HCT116 (cell line): ENCODE measurements around the gene DHX34. TPM values are rescaled to one million over a fixed set of nuclear protein-coding genes. Genes with fewer than 3 reads are reported as not detected.

Experiments
- ATAC-seq: fragments of 200-7000 bp; cut with Tn5 transposase; 2 replicates; pipeline ENCODE4 v1.9.1; 2020; ENCODE audit warnings: mild to moderate bottlenecking, moderate library complexity
- BruUV-seq: library from RNA; stranded (reverse); fragments of 400-500 nt; replicated peaks from 2 replicates; lab custom pipeline; 2021; lab: Mats Ljungman, UMichigan
- CTCF ChIA-PET: fragments of 300-600 bp; sonication (Branson Sonifier 250); formaldehyde crosslinking; loops from one replicate; lab custom pipeline; 2021; ENCODE audit warnings: antibody characterized with exemption; lab: Charles Lee
- POLR2A ChIA-PET: fragments of 300-600, 350-600 bp; sonication (Branson Sonifier 250); formaldehyde crosslinking; loops from one replicate; lab custom pipeline; 2021; ENCODE audit warnings: antibody characterized with exemption; lab: Charles Lee
- RAD21 ChIA-PET, 2 experiments: fragments of 300-600 bp; sonication (Branson Sonifier 250); formaldehyde crosslinking; loops; one replicate each; lab custom pipeline; 2023; ENCODE audit warnings: low total read pairs in 2 of 2; ENCODE audit not compliant: uncharacterized antibody in 2 of 2, unreplicated experiment in 2 of 2, low non-redundant PET in 1 of 2; lab: Charles Lee
- DNase-seq: peaks from one replicate; pipeline ENCODE4 v3.0.0-alpha.2; 2010; ENCODE audit warnings: low read depth, low spot score
- H2AFZ ChIP-seq: fragments of 200-600 bp; shearing (Covaris generic), sonication (generic); 2 replicates; pipeline ENCODE4 v1.6.1; 2017; ENCODE audit warnings: low read depth, mixed run types, mixed read lengths, antibody characterized with exemption, low read length; ENCODE audit not compliant: poor library complexity, severe bottlenecking
- H3K27ac ChIP-seq: 2 replicates; pipeline ENCODE4 v1.5.1; 2012; ENCODE audit warnings: low read depth, low read length
- H3K27me3 ChIP-seq: fragments of 200-600 bp; sonication (generic); 2 replicates; pipeline ENCODE4 v1.6.1; 2016; ENCODE audit warnings: mixed run types, low read length, mixed read lengths; ENCODE audit not compliant: insufficient read depth
- H3K36me3 ChIP-seq, 2 experiments: fragments of 200-500 bp in 1 of 2; fragments of 200-600 bp in 1 of 2; sonication (Bioruptor generic) in 1 of 2; sonication (generic) in 1 of 2; 2 replicates each; pipeline versions ENCODE4 v1.5.1 to v1.6.1; 2014 to 2016; ENCODE audit warnings: low read length in 2 of 2, inconsistent platforms in 1 of 2, mixed read lengths in 1 of 2, mixed run types in 1 of 2; ENCODE audit not compliant: insufficient read depth in 2 of 2, control insufficient read depth in 1 of 2
- H3K4me1 ChIP-seq, 2 experiments: fragments of 200-600 bp in 1 of 2; sonication (generic) in 1 of 2; 2 replicates each; pipeline versions ENCODE4 v1.5.1 to v1.6.1; 2012 to 2017; ENCODE audit warnings: low read length in 2 of 2, inconsistent platforms in 1 of 2, mild to moderate bottlenecking in 1 of 2, mixed read lengths in 1 of 2, mixed run types in 1 of 2, moderate library complexity in 1 of 2; ENCODE audit not compliant: insufficient read depth in 2 of 2, control insufficient read depth in 1 of 2
- H3K4me2 ChIP-seq: fragments of 200-600 bp; sonication (generic); 2 replicates; pipeline ENCODE4 v1.6.1; 2017; ENCODE audit warnings: mixed run types, low read length, mixed read lengths
- H3K4me3 ChIP-seq, 2 experiments: fragments of 200-600 bp in 1 of 2; sonication (generic) in 1 of 2; replicated peaks in 1 of 2; 2 replicates each; pipeline ENCODE4 v1.5.1; 2011 to 2016; ENCODE audit warnings: low read length in 2 of 2, control low read depth in 1 of 2, low read depth in 1 of 2, mild to moderate bottlenecking in 1 of 2, mixed read lengths in 1 of 2, mixed run types in 1 of 2
- H3K79me2 ChIP-seq: fragments of 200-600 bp; sonication (generic); 2 replicates; pipeline ENCODE4 v1.6.1; 2017; ENCODE audit warnings: mild to moderate bottlenecking, mixed run types, low read length, moderate library complexity, mixed read lengths; ENCODE audit not compliant: insufficient read depth
- H3K9ac ChIP-seq: fragments of 200-600 bp; sonication (generic); 2 replicates; pipeline ENCODE4 v1.6.1; 2016; ENCODE audit warnings: low read length, mixed read lengths
- H3K9me2 ChIP-seq: fragments of 200-600 bp; sonication (generic), shearing (Covaris generic); 2 replicates; pipeline ENCODE4 v1.6.1; 2017; ENCODE audit warnings: mixed run types, mild to moderate bottlenecking, moderate library complexity; ENCODE audit not compliant: insufficient read depth
- H3K9me3 ChIP-seq, 2 experiments: fragments of 200-500 bp in 1 of 2; fragments of 200-600 bp in 1 of 2; sonication (Bioruptor generic) in 1 of 2; sonication (generic) in 1 of 2; 2 replicates each; pipeline ENCODE4 v1.6.1; 2014 to 2017; ENCODE audit warnings: low read length in 2 of 2, mixed read lengths in 2 of 2, inconsistent platforms in 1 of 2, low read depth in 1 of 2, mild to moderate bottlenecking in 1 of 2, mixed run types in 1 of 2, moderate library complexity in 1 of 2; ENCODE audit not compliant: control insufficient read depth in 1 of 2, insufficient read depth in 1 of 2
- H4K20me1 ChIP-seq: fragments of 200-600 bp; sonication (generic), shearing (Covaris generic); 2 replicates; pipeline ENCODE4 v1.6.1; 2017; ENCODE audit warnings: mixed run types, mild to moderate bottlenecking, moderate library complexity; ENCODE audit not compliant: insufficient read depth
- CBX3 ChIP-seq: IDR thresholded peaks from 2 replicates; pipeline ENCODE4 v1.6.1; 2012; ENCODE audit warnings: low read depth
- EGR1 ChIP-seq: IDR thresholded peaks from 2 replicates; pipeline ENCODE4 v1.6.1; 2012; ENCODE audit warnings: low read depth
- ELF1 ChIP-seq: IDR thresholded peaks from 2 replicates; pipeline ENCODE4 v1.6.1; 2012; ENCODE audit warnings: low read depth, borderline replicate concordance
- EZH2 ChIP-seq: fragments of 200-600 bp; sonication (generic); IDR thresholded peaks from 2 replicates; pipeline ENCODE4 v1.6.1; 2017; ENCODE audit warnings: antibody characterized with exemption, mixed run types
- EZH2phosphoT487 ChIP-seq: fragments of 200-600 bp; IDR thresholded peaks from 2 replicates; pipeline ENCODE4 v1.6.1; 2018; ENCODE audit warnings: antibody characterized with exemption, borderline replicate concordance
- FOSL1 ChIP-seq: IDR thresholded peaks from 2 replicates; pipeline ENCODE4 v1.6.1; 2012; ENCODE audit warnings: low read depth
- JUND ChIP-seq: IDR thresholded peaks from 2 replicates; pipeline ENCODE4 v1.6.1; 2012
- POLR2AphosphoS5 ChIP-seq: IDR thresholded peaks from 2 replicates; pipeline ENCODE4 v1.6.1; 2011; ENCODE audit warnings: mild to moderate bottlenecking, low read depth, low read length, moderate library complexity
- RAD21 ChIP-seq: IDR thresholded peaks from 2 replicates; pipeline ENCODE4 v1.6.1; 2012; ENCODE audit warnings: low read depth, mild to moderate bottlenecking
- SIN3A ChIP-seq: IDR thresholded peaks from 2 replicates; pipeline ENCODE4 v1.6.1; 2012; ENCODE audit warnings: low read depth
- SP1 ChIP-seq: IDR thresholded peaks from 2 replicates; pipeline ENCODE4 v1.6.1; 2012; ENCODE audit warnings: low read depth
- TCF7L2 ChIP-seq: IDR thresholded peaks from 2 replicates; pipeline ENCODE4 v1.7.0; 2011; ENCODE audit warnings: borderline replicate concordance, inconsistent platforms; ENCODE audit not compliant: insufficient read depth, insufficient read length; ENCODE audit errors: extremely low read depth
- ZFX ChIP-seq: fragments of 450-650 bp; IDR thresholded peaks from 2 replicates; pipeline ENCODE4 v1.6.1; 2017
- ZNF274 ChIP-seq: fragments of 200-500 bp; sonication (Bioruptor generic); IDR thresholded peaks from 2 replicates; pipeline ENCODE4 v1.6.1; 2014; ENCODE audit warnings: mild to moderate bottlenecking, low read depth, low read length, inconsistent platforms
- intact Hi-C: fragments of 100-400 bp; cut with micrococcal nuclease; formaldehyde crosslinking; loops from 2 replicates; pipeline ENCODE4 v1.10.0; 2022
- total RNA-seq: library from RNA; stranded (reverse); gene quantifications from one replicate; pipeline ENCODE4 v1.2.1, GENCODE V29; 2021; ENCODE audit not compliant: unreplicated experiment
- TF ChIP-seq, protein P1 (sequence below): IDR thresholded peaks from 2 replicates; pipeline ENCODE4 v1.6.1; 2012
- TF ChIP-seq, protein P2 (sequence below): IDR thresholded peaks from 2 replicates; pipeline ENCODE4 v1.6.1; 2011; ENCODE audit warnings: mild to moderate bottlenecking, low read length, moderate library complexity; ENCODE audit not compliant: insufficient replicate concordance; ENCODE audit errors: extremely low read depth
- TF ChIP-seq, protein P3 (sequence below): IDR thresholded peaks from 2 replicates; pipeline ENCODE4 v1.6.1; 2012; ENCODE audit warnings: low read depth
- TF ChIP-seq, protein P4 (sequence below), 3 experiments: fragments of 200-600 bp in 1 of 3; sonication (generic) in 1 of 3; IDR thresholded peaks in 2 of 3; conservative IDR thresholded peaks in 1 of 3; 2 replicates each; pipeline ENCODE4 v1.5.1; 2012 to 2017; ENCODE audit warnings: low read depth in 2 of 3, low read length in 2 of 3, antibody characterized with exemption in 1 of 3, borderline replicate concordance in 1 of 3, control low read depth in 1 of 3, mild to moderate bottlenecking in 1 of 3, mixed read lengths in 1 of 3, mixed run types in 1 of 3, moderate library complexity in 1 of 3; ENCODE audit not compliant: insufficient read depth in 1 of 3
- TF ChIP-seq, protein P5 (sequence below): IDR thresholded peaks from 2 replicates; pipeline ENCODE4 v1.6.1; 2012

The DHX34 gene
- total RNA-seq, 1 experiment from 2014 or later: 30.5 TPM

DNA sequence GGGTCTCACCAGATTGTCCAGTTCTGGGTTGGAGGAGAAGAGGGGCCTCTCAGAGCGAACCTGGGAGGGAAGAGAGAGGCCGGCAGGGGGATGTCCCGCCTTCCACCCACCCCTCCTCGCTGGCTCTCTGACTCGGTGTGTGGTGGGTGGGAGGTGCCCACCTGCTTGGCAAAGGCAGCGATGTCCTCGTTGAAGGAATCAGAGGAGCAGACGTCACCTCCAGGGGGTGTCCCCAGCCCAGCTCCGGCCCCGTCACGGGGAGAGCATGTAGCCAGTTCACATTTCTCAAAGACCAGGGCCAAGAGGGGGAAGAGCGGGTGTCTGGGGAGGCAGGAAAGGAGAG, 67.5 kb downstream of the DHX34 start:
- no peak overlapping the region for H3K4me3 ChIP-seq
- no peaks in the 10 kb centered on the region for H3K9me3 ChIP-seq
- no peak for DNase-seq
- no peaks in the 10 kb centered on the region for H3K36me3 ChIP-seq
- no TSS peak for BruUV-seq
- no peak overlapping the region for H2AFZ ChIP-seq
- no peak overlapping the region for H3K9ac ChIP-seq
- no peaks in the 10 kb centered on the region for H4K20me1 ChIP-seq
- RAD21 ChIA-PET: no interaction called here
- no peak overlapping the region for H3K27ac ChIP-seq
- peaks cover 13% of the 10 kb centered on the region; the same call in 1 of the 2 replicates for H3K27me3 ChIP-seq
- peaks cover 9 to 13% of the 10 kb centered on the region in 2 experiments; a peak in 3 of 4 replicates for H3K4me1 ChIP-seq
- no peak overlapping the region for H3K4me2 ChIP-seq
- CTCF ChIA-PET: no interaction called here
- intact Hi-C loops: no loop called here
- H3K79me2 ChIP-seq: no peaks in the 10 kb centered on the region
- TF ChIP-seq, protein P1, sequence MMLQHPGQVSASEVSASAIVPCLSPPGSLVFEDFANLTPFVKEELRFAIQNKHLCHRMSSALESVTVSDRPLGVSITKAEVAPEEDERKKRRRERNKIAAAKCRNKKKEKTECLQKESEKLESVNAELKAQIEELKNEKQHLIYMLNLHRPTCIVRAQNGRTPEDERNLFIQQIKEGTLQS: no peak
- no peak for TF ChIP-seq ZNF274
- no peak for TF ChIP-seq SP1
- TF ChIP-seq, protein P2, sequence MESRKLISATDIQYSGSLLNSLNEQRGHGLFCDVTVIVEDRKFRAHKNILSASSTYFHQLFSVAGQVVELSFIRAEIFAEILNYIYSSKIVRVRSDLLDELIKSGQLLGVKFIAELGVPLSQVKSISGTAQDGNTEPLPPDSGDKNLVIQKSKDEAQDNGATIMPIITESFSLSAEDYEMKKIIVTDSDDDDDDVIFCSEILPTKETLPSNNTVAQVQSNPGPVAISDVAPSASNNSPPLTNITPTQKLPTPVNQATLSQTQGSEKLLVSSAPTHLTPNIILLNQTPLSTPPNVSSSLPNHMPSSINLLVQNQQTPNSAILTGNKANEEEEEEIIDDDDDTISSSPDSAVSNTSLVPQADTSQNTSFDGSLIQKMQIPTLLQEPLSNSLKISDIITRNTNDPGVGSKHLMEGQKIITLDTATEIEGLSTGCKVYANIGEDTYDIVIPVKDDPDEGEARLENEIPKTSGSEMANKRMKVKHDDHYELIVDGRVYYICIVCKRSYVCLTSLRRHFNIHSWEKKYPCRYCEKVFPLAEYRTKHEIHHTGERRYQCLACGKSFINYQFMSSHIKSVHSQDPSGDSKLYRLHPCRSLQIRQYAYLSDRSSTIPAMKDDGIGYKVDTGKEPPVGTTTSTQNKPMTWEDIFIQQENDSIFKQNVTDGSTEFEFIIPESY: no peak
- no peak for TF ChIP-seq ZFX
- no peak for TF ChIP-seq TCF7L2
- TF ChIP-seq, protein P3, sequence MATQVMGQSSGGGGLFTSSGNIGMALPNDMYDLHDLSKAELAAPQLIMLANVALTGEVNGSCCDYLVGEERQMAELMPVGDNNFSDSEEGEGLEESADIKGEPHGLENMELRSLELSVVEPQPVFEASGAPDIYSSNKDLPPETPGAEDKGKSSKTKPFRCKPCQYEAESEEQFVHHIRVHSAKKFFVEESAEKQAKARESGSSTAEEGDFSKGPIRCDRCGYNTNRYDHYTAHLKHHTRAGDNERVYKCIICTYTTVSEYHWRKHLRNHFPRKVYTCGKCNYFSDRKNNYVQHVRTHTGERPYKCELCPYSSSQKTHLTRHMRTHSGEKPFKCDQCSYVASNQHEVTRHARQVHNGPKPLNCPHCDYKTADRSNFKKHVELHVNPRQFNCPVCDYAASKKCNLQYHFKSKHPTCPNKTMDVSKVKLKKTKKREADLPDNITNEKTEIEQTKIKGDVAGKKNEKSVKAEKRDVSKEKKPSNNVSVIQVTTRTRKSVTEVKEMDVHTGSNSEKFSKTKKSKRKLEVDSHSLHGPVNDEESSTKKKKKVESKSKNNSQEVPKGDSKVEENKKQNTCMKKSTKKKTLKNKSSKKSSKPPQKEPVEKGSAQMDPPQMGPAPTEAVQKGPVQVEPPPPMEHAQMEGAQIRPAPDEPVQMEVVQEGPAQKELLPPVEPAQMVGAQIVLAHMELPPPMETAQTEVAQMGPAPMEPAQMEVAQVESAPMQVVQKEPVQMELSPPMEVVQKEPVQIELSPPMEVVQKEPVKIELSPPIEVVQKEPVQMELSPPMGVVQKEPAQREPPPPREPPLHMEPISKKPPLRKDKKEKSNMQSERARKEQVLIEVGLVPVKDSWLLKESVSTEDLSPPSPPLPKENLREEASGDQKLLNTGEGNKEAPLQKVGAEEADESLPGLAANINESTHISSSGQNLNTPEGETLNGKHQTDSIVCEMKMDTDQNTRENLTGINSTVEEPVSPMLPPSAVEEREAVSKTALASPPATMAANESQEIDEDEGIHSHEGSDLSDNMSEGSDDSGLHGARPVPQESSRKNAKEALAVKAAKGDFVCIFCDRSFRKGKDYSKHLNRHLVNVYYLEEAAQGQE: no peak
- no peak for TF ChIP-seq ELF1
- TF ChIP-seq SIN3A: no peak
- no peak for TF ChIP-seq POLR2AphosphoS5
- no peak for TF ChIP-seq FOSL1
- TF ChIP-seq, protein P4, sequence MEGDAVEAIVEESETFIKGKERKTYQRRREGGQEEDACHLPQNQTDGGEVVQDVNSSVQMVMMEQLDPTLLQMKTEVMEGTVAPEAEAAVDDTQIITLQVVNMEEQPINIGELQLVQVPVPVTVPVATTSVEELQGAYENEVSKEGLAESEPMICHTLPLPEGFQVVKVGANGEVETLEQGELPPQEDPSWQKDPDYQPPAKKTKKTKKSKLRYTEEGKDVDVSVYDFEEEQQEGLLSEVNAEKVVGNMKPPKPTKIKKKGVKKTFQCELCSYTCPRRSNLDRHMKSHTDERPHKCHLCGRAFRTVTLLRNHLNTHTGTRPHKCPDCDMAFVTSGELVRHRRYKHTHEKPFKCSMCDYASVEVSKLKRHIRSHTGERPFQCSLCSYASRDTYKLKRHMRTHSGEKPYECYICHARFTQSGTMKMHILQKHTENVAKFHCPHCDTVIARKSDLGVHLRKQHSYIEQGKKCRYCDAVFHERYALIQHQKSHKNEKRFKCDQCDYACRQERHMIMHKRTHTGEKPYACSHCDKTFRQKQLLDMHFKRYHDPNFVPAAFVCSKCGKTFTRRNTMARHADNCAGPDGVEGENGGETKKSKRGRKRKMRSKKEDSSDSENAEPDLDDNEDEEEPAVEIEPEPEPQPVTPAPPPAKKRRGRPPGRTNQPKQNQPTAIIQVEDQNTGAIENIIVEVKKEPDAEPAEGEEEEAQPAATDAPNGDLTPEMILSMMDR (IDR thresholded peaks at IDR 0.05 in 2 of 3, conservative IDR thresholded peaks at IDR 0.05 in 1 of 3; ENCODE audit: borderline replicate concordance in 1 of 3, insufficient read depth in 1 of 3, low read depth in 2 of 3, low read length in 2 of 3): no peak
- no peak for TF ChIP-seq RAD21
- TF ChIP-seq JUND: no peak
- no peak for TF ChIP-seq EGR1
- no peak for TF ChIP-seq EZH2phosphoT487
- TF ChIP-seq EZH2: no peak
- TF ChIP-seq, protein P5, sequence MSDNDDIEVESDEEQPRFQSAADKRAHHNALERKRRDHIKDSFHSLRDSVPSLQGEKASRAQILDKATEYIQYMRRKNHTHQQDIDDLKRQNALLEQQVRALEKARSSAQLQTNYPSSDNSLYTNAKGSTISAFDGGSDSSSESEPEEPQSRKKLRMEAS: no peak
- TF ChIP-seq CBX3: no peak
- TF ChIP-seq, all 23 proteins: peak for 0
- ATAC-seq: no peak
- H3K9me2 ChIP-seq: no peaks in the 10 kb centered on the region
- POLR2A ChIA-PET: no interaction called here
